Neural progenitor cell (in vitro differentiated cells): ENCODE results near the gene RPL9.

Experiments used
- CTCF ChIP-seq: fragments of 200-600 bp; sonication (generic); IDR thresholded peaks from 2 replicates; pipeline ENCODE4 v1.5.1; 2017; ENCODE audit warnings: antibody characterized with exemption, mild to moderate bottlenecking
- EZH2 ChIP-seq: fragments of 200-600 bp; sonication (generic); IDR thresholded peaks from 2 replicates; pipeline ENCODE4 v1.6.1; 2017; ENCODE audit warnings: antibody characterized with exemption, mild to moderate bottlenecking, moderate library complexity
- EZH2phosphoT487 ChIP-seq: fragments of 200-600 bp; sonication (generic); IDR thresholded peaks from 2 replicates; pipeline ENCODE4 v1.6.1; 2017; ENCODE audit warnings: antibody characterized with exemption

GRCh38 chr4:39466747-39467146 lies 8.0 kb upstream of the RPL9 start:
- TF ChIP-seq CTCF (no peak), EZH2 (no peak), EZH2phosphoT487 (no peak)
